Measurements from ENCODE around the gene TRABD. TPM values are rescaled to one million over a fixed set of nuclear protein-coding genes. Genes with fewer than 3 reads are reported as not detected.

Gene TRABD
- total RNA-seq, 1 donor from 2014 or later, result 22.8 TPM

DNA sequence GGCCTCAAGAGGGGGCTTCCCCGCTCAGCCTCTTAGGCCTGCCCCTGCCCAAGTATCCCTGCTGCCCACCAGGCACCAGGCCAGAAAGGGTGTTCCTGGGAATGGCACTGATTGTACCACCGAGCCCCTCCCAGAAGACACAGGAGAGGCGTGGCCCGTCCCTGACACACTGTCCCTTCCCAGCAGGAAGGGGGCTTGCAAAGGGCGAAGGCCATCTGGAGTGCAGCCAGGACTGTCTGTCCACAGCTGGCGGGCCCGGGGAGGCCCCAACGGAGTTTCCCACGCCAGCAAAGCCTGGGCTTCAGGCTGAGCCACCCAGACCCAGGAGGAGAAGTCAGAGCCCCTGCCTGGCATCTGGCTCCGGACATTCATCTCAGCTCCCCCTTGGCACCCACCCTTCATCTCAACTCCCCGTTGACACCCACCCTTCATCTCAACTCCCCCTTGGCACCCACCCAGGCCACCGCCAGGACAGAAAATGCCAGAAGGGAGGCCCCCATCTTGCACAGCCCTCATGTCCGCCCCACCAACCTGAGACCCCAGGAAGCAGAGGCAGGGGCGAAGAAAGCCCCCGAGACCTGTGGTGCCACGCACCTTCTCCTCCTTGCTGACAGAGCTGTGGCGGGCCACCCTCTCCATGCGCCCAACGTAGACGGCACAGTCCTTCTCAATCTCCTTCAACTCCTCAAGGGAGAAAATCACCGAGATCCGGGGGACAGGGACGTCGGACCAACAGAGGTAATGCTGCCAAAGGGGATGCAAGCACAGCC is 39.7 kb downstream of the TRABD start:
- intact Hi-C loops (cut with DNase I), result no loop called here
- DNase-seq (ENCODE audit: low spot score) (no peak), ATAC-seq (no peak)

DNA sequence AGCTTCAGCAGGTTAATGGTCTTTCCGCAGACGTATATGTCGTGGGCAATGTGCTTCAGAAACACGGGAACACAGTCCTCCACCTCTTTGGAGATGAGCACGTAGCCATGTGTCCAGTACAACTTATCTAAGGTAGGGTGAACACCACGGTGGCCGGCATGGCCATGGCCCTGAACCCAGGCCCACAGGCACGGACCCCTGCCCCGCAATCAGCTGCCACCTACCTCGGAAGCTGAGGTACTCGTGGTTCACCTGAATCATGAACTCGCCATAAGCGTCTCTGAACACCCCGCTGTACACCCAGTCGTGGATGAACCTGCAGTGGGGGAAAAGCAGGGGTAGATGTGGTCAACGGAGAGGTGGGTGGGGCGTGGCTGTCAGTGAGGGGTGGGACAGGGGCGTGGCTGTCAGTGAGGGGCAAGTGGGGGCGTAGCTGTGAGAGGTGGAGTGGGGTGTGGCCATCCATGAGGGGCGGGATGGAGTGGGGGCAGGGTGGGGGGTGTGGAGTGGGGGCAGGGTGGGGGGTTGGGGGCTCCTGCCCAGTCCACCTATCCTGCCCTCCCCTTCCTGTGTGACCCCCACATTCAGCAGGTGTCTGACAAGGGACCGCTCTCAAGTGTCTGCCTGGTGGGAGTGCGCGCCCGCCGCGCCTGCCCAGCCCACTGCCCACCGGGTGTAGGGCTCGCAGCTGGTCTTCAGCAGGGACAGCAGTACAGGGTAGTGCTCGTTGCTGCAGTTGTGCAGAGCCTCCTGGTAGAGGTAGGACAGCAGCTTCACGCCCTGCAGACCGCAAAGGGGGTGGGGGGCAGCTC is 40.6 kb downstream of the TRABD start:
- intact Hi-C loops (cut with DNase I), result no loop called here
- DNase-seq (ENCODE audit: low spot score) (no peak), ATAC-seq (no peak)

DNA sequence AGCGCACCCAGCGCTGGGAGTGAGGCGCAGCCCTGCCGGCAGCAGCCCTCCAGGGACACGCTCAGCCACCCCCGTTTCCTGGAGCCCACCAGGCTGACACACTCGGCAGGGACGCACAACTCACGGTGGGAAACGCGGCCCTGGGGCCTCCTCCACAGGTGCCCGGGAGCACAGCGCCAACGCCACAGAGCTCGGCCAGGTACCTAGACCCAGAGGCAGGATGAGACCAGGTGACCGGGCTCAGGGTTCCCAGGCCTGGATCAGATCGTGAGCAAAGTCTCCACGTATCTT is 41.1 kb downstream of the TRABD start:
- DNase-seq (ENCODE audit: low spot score) (no peak), ATAC-seq (no peak)
- intact Hi-C loops (cut with DNase I), result no loop called here

DNA sequence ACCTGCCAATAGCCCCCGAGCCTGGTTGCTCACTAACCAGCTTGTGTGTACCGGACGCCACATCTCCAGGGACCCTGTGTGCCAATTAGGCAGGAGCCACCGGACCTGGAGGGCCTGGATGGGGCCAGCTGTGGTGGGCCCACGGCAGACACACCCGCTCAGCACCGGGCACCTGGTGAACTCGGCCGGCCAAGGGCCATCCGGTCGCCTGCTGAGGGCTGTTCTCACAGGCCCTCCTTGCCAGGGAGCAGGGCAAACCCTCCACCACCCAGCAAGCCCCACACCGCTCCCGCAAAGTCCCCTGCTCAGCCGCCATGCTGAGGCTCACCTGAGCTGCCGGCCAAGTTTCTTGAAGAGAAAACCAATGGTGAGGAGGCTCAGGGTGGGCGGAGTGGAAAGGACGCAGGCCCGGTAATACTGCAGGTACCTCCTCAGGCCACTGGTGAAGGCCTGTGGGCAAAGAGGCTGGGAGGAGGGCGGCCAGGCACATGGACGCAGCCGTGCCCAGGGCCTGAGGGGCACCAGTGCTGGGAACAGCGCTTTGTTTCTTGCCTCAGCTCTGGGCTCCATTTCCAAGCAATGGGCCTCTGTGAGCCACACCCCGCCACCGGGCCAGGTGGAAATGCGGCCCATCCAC is 42.0 kb downstream of the TRABD start:
- intact Hi-C loops (cut with DNase I), result no loop called here
- DNase-seq (ENCODE audit: low spot score) (no peak), ATAC-seq (no peak)

DNA sequence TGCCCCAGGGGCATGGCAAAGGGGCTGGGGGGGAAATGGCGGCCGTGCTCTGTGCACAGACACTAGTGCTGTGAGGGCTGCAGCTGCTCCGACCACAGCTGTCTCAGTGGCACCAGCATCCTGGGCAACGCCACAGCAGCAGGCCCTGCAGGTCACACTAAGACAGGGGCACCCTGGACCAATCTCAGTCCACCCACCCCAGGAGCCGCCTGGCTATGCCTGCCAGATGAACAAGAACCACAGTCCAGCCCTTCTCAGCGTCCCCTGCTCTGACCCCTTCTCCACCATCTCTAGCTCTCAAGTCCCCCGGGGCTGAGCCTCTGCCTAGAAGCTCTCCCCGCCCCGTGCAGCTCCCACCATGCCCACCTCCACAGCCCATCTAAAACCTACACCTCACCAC is 42.7 kb downstream of the TRABD start:
- intact Hi-C loops (cut with DNase I), result no loop called here
- ATAC-seq (no peak), DNase-seq (ENCODE audit: low spot score) (no peak)

DNA sequence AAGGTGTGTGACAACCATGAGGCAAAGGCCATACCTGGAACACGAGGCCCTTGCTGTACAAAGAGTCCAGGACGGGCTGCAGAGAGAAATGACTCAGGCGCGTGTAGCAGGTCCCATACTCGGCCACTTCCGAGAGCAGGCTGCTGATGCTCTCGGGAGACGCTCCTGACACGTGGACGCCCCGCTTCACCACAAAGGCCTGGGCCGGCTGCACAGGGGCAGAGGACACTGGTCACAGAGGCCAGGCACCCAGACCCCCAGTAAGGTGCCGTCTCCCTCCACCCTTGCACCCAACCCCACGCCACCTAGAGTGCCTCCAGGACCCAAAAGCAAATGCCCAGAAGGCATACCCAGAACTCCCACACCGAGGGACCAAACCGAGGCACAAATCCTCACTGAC is 43.7 kb downstream of the TRABD start:
- intact Hi-C loops (cut with DNase I), result no loop called here
- ATAC-seq, result no peak
- DNase-seq (ENCODE audit: low spot score), result no peak

DNA sequence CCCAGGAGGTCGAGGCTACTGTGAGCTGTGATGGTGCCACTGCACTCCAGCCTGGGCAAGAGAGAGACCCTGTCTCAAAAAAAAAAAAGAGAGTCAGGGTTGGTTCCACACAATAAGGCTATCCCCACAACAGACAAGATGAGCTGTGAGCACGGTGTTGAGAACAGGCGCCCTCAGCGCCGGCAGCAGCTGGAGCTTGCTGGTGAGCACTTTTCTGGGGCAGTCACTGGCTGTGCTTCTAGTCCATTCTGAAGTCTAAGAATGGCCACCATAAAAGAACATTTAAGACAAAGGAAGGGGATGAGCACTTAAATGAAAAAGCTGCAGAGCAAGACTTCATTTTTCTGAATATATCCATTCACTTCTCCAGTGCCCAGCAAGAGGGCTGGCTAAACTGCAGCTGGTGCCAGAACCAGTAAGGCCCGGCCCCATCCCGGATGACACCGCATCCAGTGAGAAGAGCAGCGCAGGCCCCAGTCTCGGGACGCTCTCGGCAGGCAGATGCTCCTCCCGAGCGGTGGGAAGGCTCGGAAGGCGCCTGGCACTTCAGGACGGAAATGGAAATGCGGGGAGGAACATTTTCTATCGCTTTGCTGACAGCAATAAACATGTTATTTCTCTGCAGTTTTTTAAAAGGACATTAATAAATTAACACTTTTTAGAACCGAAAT is 46.9 kb downstream of the TRABD start:
- ATAC-seq (no peak), DNase-seq (ENCODE audit: low spot score) (no peak)
- intact Hi-C loops (cut with DNase I), result no loop called here

DNA sequence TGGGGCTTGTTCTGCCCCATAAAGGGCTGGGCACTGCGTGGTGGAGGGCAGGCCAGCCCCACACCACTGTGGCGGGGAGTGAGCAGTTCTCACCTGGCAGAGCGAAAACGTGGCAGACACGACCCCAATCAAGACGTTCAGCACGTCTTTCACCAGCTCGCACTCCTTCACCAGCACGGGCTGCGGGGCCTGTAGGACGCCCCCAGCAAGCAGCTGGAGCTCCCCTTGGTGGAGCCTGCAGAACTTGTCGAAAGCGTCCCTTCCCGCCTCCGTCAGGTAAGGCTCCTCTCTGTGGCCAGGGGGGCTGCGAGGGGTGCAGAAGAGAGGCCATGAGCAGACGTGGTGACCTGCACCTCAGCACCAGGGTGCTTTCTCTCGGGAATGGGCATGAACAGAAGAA is 47.5 kb downstream of the TRABD start:
- DNase-seq (ENCODE audit: low spot score) (no peak), ATAC-seq (no peak)
- intact Hi-C loops (cut with DNase I), result no loop called here

DNA sequence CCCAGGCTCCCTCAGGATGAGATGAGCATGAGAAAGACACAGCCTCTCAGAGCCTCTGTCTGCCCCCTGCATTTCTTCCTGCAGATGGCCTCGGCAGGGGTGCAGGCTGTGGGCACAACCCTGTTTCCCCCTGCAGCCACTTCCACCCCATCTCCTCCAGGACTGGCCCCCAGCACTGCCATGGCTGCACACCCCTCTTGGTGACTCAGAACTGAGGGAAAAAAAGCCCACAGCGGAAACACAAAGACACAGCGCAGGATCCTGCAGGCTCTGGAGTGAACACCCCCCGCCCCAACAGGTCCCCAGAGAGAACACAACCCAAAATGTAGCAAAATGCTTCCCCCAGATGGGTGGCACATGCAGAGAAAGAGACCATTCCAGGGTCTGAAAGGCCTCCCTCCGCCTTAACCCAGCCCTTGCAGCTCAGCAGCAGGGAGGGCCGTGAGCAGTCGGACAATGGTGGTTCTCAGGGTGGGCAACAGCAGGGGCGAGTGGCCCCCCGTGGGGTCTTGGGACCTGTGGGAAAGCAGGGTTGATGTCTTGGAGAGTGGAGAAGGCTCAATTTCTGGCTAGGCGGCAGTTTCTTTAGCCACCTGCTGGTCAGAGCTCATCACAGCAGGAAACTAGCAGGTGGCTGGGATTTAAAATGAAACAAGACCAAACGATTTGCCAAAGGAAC is 51.2 kb downstream of the TRABD start:
- DNase-seq (ENCODE audit: low spot score) (no peak), ATAC-seq (no peak)
- intact Hi-C loops (cut with DNase I), result no loop called here

DNA sequence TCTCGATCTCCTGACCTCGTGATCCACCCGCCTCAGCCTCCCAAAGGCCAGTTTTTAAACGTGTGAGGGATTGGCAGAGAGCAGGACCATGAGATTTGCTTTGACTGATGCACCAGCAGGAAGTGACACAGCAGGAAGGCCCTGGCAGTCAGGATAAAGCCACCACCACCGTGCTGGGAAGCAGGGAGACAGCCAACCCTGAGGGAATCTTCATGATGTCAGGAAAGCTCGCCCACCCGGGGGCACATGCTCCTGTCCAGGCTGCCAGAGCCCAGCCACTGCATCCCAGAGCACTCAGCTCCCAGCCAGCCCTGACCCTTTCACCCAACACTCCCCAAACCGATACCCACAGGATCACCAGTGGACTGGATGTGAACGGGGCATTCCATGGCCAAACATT is 53.0 kb downstream of the TRABD start:
- intact Hi-C loops (cut with DNase I), result no loop called here

DNA sequence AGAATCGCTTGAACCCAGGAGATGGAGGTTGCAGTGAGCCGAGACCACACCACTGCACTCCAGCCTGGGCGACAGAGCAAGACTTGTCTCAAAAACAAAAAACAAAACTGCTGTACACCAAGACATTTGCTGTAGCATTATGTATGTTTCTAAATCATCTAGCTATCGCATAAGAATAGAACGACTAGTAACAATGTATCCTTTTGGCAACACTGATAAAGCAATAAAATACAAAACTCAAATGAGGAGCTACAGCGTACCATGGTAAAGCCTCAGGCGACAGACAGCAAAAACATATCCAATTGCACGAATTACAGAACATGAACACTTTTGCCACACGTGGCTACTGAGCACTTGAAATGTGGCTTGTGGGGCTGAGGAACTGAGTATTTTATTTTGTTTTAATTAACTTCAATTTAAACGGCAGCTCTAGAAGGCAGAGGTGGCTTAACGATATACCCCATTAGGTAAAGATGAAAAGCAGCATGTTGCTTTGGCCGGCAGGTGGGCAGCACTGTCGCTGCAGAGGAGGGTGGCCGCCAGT is 56.8 kb downstream of the TRABD start:
- DNase-seq (ENCODE audit: low spot score), result no peak
- ATAC-seq, result no peak
- intact Hi-C loops (cut with DNase I), result loop anchor here (10.0 kb wide), 1 partner anchor 262 kb away; the partner anchor contains the start of genes LMF2 and NCAPH2

More for the DNA sequence above, 53.0 kb downstream of the TRABD start:
- ATAC-seq (no peak), DNase-seq (ENCODE audit: low spot score) (no peak)

DNA sequence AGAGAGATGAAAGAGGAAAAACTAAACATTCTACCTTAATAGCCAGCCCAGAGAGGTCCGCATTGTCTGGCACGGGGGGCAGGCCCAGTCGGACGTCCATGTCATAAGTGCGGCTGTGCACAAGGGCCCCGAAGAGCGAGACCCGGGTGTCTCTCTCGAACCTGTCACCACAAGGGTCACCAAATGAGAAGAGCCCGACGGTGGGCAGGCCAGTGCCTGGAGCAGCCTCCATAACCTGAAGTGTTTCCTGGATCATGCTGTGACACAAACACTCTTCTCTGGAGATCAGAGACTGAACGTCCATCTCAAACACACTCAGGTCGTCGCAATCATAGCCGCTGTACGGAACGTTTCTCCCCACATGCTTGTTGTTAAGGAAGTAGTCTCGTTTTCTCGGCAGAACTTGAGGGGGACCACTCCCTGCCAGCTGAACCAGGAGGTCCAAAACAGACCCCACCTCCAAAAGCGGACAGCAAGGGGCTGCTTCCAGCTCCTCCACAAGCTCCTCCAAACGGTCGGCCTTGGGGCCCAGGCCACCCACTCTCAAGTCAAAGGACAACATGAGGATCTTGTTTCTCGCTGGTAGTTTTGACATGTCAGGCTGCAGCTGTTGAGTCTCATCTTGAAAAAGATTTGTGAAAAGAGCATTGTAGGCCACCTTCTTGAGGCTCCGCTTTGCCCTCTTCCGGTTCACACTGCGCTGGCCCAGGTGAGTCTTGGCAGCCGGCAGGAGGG is 58.1 kb downstream of the TRABD start:
- ATAC-seq (no peak), DNase-seq (ENCODE audit: low spot score) (no peak)
- intact Hi-C loops (cut with DNase I), result loop anchor here (10.0 kb wide), 1 partner anchor 261 kb away; the partner anchor contains the start of genes LMF2 and NCAPH2

DNA sequence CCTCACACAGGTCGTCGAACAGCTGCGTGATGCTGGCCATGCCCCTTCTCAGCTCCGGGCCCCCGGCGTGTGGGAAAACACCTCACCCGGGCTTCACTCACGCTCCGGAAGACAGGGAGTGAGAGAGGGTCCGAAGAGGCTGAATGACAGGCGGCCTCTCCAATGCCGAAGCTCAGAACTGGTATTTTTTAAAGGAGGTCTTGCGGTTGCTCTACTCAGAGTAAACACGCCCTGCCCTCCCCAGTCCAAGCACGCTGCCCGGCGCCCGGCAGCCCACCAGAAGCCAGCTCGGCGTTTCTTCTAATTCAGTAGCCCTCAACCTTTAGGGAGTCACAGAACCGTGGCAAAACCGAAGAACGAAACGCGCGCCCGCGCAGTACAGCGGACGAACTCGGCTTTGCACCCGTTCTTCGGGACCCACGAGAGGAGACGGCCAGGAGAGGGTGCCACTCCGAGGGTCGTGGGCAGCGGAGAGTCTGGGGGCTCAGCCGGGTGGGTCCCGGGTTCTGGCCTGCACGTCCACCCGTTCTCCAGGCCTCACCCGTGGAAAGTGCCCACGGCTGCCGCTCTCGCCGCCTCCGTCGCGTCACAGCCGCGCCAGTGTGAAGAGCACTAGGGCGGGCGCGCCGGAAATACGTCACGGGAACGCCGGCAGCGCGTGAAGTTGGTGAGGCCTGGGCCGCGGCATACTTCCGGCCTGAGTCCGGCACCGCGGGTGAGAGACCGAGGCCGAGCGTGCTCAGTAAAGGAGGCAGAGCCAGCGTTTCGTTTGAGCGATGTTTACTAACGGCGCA is 58.9 kb downstream of the TRABD start, which contains the start of gene TUBGCP6:
Gene TUBGCP6 (minus strand): TSS at position 604 of the 794 bp plus-strand sequence. CDS start 564 bp downstream, at position 40.
- intact Hi-C loops (cut with DNase I), result loop anchor here (10.0 kb wide), 1 partner anchor 260 kb away; the partner anchor contains the start of genes LMF2 and NCAPH2
- DNase-seq (ENCODE audit: low spot score) (peak; percentile 96), ATAC-seq (peak; percentile 95)

DNA sequence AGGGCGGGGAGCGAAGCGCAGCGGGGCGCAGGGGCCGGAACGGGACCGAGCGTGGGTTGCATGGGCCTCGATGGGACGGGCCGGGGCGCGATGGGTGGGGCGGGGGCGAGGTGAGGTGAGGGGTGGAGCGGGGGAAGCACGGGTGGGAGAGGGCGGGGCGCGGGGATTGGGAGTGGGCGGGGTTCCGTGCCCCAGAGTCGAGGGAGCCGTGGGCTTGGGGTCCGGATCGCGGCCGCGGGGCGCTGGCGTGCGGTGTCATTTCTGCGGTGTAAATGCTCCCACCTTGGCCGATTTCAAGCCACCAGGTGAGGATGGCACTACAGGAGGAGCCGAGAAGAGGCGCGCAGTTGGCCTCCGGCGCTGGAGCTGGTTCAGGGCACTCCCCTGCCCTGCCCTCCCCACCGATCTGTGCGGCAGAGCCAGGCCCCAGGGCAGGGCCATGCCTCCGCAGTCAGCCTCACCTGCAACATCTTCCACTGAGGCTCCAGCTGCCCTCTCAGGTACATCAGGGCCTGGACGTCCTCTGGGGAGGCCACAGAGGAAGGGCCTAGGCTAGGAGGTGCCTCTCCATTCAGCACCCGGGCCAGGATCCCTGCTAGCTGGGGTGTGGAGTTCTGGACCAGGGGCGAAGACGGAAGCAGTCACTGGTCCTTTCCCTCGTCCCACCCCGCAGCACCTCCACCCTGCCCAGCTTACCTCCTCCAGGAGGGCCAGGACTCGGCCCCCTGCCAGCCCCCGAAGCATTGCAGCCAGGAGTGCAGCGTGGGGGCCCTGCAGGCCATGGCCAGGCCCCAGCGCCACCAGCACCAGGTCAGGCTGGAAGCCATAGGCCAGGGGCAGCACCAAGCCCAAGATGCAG is 59.7 kb downstream of the TRABD start:
- intact Hi-C loops (cut with DNase I), result loop anchor here (10.0 kb wide), 1 partner anchor 259 kb away; the partner anchor contains the start of genes LMF2 and NCAPH2
- ATAC-seq, result peak; percentile 4
- no peak for DNase-seq (ENCODE audit: low spot score)

DNA sequence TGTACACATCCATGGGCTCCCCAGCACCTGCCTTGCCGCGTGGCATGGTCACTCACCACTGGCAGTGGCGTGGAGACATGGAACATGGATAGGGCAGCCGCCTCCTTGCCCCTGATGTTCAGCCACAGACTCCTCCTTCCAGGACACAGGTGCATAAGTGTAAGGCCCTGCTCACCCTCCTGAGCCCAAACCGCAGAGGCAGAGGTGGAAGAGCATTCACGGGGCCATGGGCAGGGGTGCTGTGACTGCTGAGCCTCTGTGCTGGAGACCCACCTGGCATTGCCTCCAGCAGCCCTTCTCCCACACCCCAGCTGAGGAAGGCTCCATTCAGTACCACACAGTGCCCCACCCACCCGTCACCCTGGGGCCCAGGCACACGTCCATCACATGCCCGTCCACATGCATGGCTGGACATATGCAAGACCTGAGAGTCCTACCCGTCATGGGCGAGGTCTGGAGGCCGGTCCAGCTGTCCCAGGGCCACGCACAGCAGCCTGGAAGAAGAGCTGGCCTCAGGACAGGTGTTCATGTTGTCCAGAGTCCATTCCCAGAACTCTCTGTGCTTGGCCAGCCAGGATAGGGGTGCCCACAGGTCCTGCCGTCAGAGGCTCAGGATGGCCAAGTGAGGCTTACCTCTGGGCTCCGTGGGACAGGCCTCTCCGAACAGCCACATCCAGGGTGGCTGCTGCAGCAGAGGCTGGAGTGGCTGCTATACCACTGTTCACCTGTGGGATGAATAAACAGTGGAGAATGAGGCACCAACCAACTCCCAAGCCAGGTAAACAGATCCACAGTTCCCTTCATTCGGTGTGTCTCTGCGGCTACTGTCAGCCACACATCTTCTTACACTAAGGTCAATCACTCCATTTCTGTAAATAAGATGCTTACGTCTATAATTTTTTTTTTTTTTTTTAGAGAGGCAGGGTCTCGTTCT is 60.8 kb downstream of the TRABD start:
- DNase-seq (ENCODE audit: low spot score) (no peak), ATAC-seq (no peak)

More for the DNA sequence above, 60.8 kb downstream of the TRABD start:
- intact Hi-C loops (cut with DNase I), result loop anchor here (10.0 kb wide), 1 partner anchor 258 kb away; the partner anchor contains the start of genes LMF2 and NCAPH2

Data from sciatic nerve (tissue), 2 donors.